Measurements from ENCODE around the gene MPDU1. TPM values are rescaled to one million over a fixed set of nuclear protein-coding genes. Genes with fewer than 3 reads are reported as not detected.

The MPDU1 gene
- total RNA-seq, 1 donor from 2014 or later: 157 TPM

DNA sequence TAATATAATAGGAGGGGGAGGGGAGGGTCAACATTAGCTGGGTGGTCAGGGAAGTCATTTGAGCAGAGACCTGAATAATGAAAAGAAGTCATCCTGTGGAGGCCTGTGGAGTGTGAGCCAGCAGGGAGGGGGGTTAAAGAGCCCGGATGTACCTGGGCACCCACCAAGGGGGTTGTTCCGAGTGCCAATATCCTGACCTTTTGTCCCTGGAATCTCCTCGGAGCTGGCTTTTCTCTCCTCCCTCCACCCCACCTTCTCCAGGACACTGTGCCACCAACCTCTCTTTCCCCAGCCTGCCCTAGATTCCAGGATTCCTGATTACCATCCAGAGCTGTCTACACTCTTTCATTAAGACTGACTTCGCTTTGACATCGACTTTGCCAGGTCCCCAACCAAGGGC is 52.5 kb downstream of the MPDU1 start:
- intact Hi-C loops (cut with DNase I): no loop called here
- no peak overlapping the region for H3K27ac ChIP-seq
- H3K27me3 ChIP-seq: no peaks in the 10 kb centered on the region
- H3K4me3 ChIP-seq: no peak overlapping the region
- no peaks in the 10 kb centered on the region for H3K36me3 ChIP-seq
- no peak for DNase-seq (ENCODE audit: low spot score in 2 of 2)
- no peak for TF ChIP-seq CTCF (IDR thresholded peaks at IDR 0.05)
- H3K9me3 ChIP-seq: no peaks in the 10 kb centered on the region
- no peaks in the 10 kb centered on the region for H3K4me1 ChIP-seq

Other genes starting within 250 kb of the MPDU1 start
- gene ACAP1, start 247.3 kb upstream of the MPDU1 start, total RNA-seq: 12.0 TPM
- 14.6 TPM for gene KCTD11, start 231.7 kb upstream of the MPDU1 start, total RNA-seq
- gene TMEM95, start 228.7 kb upstream of the MPDU1 start, total RNA-seq: not detected
- 0.43 TPM for gene TNK1, start 202.8 kb upstream of the MPDU1 start, total RNA-seq
- 297 TPM for gene PLSCR3, start 189.3 kb upstream of the MPDU1 start, total RNA-seq
- gene TMEM256, start 179.8 kb upstream of the MPDU1 start, total RNA-seq: 241 TPM
- gene NLGN2, start 176.0 kb upstream of the MPDU1 start, total RNA-seq: 34.3 TPM
- gene SPEM1, start 163.5 kb upstream of the MPDU1 start, total RNA-seq: not detected
- gene SPEM2, start 158.2 kb upstream of the MPDU1 start, total RNA-seq: not detected
- not detected for gene SPEM3, start 155.0 kb upstream of the MPDU1 start, total RNA-seq
- 20.4 TPM for gene TMEM102, start 148.4 kb upstream of the MPDU1 start, total RNA-seq
- 0.32 TPM for gene FGF11, start 144.3 kb upstream of the MPDU1 start, total RNA-seq
- gene CHRNB1, start 138.8 kb upstream of the MPDU1 start, total RNA-seq: 5.0 TPM
- 67.9 TPM for gene ZBTB4, start 104.2 kb upstream of the MPDU1 start, total RNA-seq
- gene SLC35G6, start 102.4 kb upstream of the MPDU1 start, total RNA-seq: not detected
- gene POLR2A, start 99.5 kb upstream of the MPDU1 start, total RNA-seq: 69.5 TPM
- 88.6 TPM for gene TNFSF12, start 34.8 kb upstream of the MPDU1 start, total RNA-seq
- 17.5 TPM for gene TNFSF13, start 25.1 kb upstream of the MPDU1 start, total RNA-seq
- 92.0 TPM for gene SENP3, start 21.9 kb upstream of the MPDU1 start, total RNA-seq
- gene CD68, start 4.2 kb upstream of the MPDU1 start, total RNA-seq: 151 TPM
- gene SOX15, start 6.2 kb downstream of the MPDU1 start, total RNA-seq: not detected
- 19.3 TPM for gene FXR2, start 31.0 kb downstream of the MPDU1 start, total RNA-seq
- gene SAT2, start 44.0 kb downstream of the MPDU1 start, total RNA-seq: 22.6 TPM
- gene SHBG, start 46.3 kb downstream of the MPDU1 start, total RNA-seq: not detected
- gene ATP1B2, start 67.1 kb downstream of the MPDU1 start, total RNA-seq: 0.11 TPM
- gene TP53, start 103.6 kb downstream of the MPDU1 start, total RNA-seq: 48.0 TPM
- gene WRAP53, start 104.6 kb downstream of the MPDU1 start, total RNA-seq: 1.5 TPM
- not detected for gene EFNB3, start 121.3 kb downstream of the MPDU1 start, total RNA-seq
- gene DNAH2, start 133.9 kb downstream of the MPDU1 start, total RNA-seq: 0.43 TPM